ENCODE data around the gene TTC12. TPM values are rescaled to one million over a fixed set of nuclear protein-coding genes. Genes with fewer than 3 reads are reported as not detected.

Gene TTC12
- total RNA-seq, 1 experiment from 2014 or later, result 24.3 TPM

- no peak for DNase-seq (ENCODE audit: low read depth, low spot score)
- H3K27ac ChIP-seq (ENCODE audit: low read length), result no peak overlapping the region
- BruUV-seq (replicated peaks), result no TSS peak
- H3K27me3 ChIP-seq (ENCODE audit: control insufficient read depth, insufficient read depth, low read length), result no peaks in the 10 kb centered on the region
- ChIA-PET CTCF (no interaction called here), POLR2A (no interaction called here)
- in situ Hi-C loops (cut with HindIII; ENCODE audit: low pct_unique_long_range_greater_than_20kb, low sequenced_read_pairs), result no loop called here
- no peaks in the 10 kb centered on the region for H3K9me3 ChIP-seq (ENCODE audit: control insufficient read depth, insufficient read depth, low read depth, low read length)
- no peaks in the 10 kb centered on the region for H3K4me1 ChIP-seq (ENCODE audit: control insufficient read depth, insufficient read depth, low read length)
- TF ChIP-seq TCF7L2 (IDR thresholded peaks at IDR 0.05; ENCODE audit: low read depth, low read length), result no peak
- TF ChIP-seq SIN3A (IDR thresholded peaks at IDR 0.05; ENCODE audit: borderline replicate concordance, insufficient read depth, low read depth, low read length), result no peak
- no peak for TF ChIP-seq POLR2AphosphoS5 (IDR thresholded peaks at IDR 0.05; ENCODE audit: low read depth, low read length)
- TF ChIP-seq, protein P1, sequence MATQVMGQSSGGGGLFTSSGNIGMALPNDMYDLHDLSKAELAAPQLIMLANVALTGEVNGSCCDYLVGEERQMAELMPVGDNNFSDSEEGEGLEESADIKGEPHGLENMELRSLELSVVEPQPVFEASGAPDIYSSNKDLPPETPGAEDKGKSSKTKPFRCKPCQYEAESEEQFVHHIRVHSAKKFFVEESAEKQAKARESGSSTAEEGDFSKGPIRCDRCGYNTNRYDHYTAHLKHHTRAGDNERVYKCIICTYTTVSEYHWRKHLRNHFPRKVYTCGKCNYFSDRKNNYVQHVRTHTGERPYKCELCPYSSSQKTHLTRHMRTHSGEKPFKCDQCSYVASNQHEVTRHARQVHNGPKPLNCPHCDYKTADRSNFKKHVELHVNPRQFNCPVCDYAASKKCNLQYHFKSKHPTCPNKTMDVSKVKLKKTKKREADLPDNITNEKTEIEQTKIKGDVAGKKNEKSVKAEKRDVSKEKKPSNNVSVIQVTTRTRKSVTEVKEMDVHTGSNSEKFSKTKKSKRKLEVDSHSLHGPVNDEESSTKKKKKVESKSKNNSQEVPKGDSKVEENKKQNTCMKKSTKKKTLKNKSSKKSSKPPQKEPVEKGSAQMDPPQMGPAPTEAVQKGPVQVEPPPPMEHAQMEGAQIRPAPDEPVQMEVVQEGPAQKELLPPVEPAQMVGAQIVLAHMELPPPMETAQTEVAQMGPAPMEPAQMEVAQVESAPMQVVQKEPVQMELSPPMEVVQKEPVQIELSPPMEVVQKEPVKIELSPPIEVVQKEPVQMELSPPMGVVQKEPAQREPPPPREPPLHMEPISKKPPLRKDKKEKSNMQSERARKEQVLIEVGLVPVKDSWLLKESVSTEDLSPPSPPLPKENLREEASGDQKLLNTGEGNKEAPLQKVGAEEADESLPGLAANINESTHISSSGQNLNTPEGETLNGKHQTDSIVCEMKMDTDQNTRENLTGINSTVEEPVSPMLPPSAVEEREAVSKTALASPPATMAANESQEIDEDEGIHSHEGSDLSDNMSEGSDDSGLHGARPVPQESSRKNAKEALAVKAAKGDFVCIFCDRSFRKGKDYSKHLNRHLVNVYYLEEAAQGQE (IDR thresholded peaks at IDR 0.05; ENCODE audit: insufficient read depth in 1 of 2, low read depth in 2 of 2, low read length in 1 of 2), result no peak
- TF ChIP-seq, protein P2, sequence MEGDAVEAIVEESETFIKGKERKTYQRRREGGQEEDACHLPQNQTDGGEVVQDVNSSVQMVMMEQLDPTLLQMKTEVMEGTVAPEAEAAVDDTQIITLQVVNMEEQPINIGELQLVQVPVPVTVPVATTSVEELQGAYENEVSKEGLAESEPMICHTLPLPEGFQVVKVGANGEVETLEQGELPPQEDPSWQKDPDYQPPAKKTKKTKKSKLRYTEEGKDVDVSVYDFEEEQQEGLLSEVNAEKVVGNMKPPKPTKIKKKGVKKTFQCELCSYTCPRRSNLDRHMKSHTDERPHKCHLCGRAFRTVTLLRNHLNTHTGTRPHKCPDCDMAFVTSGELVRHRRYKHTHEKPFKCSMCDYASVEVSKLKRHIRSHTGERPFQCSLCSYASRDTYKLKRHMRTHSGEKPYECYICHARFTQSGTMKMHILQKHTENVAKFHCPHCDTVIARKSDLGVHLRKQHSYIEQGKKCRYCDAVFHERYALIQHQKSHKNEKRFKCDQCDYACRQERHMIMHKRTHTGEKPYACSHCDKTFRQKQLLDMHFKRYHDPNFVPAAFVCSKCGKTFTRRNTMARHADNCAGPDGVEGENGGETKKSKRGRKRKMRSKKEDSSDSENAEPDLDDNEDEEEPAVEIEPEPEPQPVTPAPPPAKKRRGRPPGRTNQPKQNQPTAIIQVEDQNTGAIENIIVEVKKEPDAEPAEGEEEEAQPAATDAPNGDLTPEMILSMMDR (IDR thresholded peaks at IDR 0.05), result no peak
- H3K4me3 ChIP-seq (ENCODE audit: low read depth in 2 of 2, low read length in 2 of 2), result no peak overlapping the region
- H3K36me3 ChIP-seq (ENCODE audit: control insufficient read depth, insufficient read depth, low read length), result no peaks in the 10 kb centered on the region
- intact Hi-C loops (cut with micrococcal nuclease; ENCODE audit: unreplicated experiment), result no loop called here
- no peak for ATAC-seq
Measured at GRCh38 chr11:113334183-113334582, 19.8 kb downstream of the TTC12 start.

DNA sequence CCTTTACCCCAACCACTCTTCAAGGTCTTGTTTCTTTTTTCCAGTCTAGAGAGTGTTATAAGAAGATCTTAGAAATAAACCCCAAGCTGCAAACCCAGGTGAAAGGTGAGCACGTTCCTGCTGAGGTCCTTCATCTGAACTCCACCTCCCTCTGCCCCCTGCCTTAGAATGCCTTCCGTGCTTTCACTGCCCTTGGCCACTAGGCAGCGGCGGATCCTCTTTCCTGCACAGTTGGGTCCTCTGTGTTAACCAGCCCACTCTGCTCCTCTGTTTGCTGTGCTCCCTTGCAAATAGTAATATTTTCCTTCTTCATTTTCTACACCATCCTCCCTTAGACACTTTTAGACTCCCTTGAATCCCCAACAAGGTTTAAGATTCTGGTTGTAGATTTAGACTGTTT is 24.3 kb downstream of the TTC12 start:
- Histone ChIP-seq H3K27me3 (ENCODE audit: control insufficient read depth, insufficient read depth, low read length) (no peaks in the 10 kb centered on the region), H3K9me3 (ENCODE audit: control insufficient read depth, insufficient read depth, low read depth, low read length) (no peaks in the 10 kb centered on the region), H3K36me3 (ENCODE audit: control insufficient read depth, insufficient read depth, low read length) (no peaks in the 10 kb centered on the region), H3K27ac (ENCODE audit: low read length) (no peak overlapping the region), H3K4me1 (ENCODE audit: control insufficient read depth, insufficient read depth, low read length) (no peaks in the 10 kb centered on the region), H3K4me3 (ENCODE audit: low read depth in 2 of 2, low read length in 2 of 2) (no peak overlapping the region)
- in situ Hi-C loops (cut with HindIII; ENCODE audit: low pct_unique_long_range_greater_than_20kb, low sequenced_read_pairs) (no loop called here), intact Hi-C loops (cut with micrococcal nuclease; ENCODE audit: unreplicated experiment) (no loop called here)
- ChIA-PET POLR2A (no interaction called here), CTCF (no interaction called here)
- no TSS peak for BruUV-seq (replicated peaks)
- ATAC-seq, result no peak
- no peak for DNase-seq (ENCODE audit: low read depth, low spot score)
- no peak for TF ChIP-seq TCF7L2 (IDR thresholded peaks at IDR 0.05; ENCODE audit: low read depth, low read length)

GRCh38 chr11:113339929-113340589 is 25.7 kb downstream of the TTC12 start:
- ChIA-PET POLR2A (no interaction called here), CTCF (no interaction called here)
- TF ChIP-seq SIN3A (IDR thresholded peaks at IDR 0.05; ENCODE audit: borderline replicate concordance, insufficient read depth, low read depth, low read length), result no peak
- TF ChIP-seq TCF7L2 (IDR thresholded peaks at IDR 0.05; ENCODE audit: low read depth, low read length), result no peak
- TF ChIP-seq, protein P2 (IDR thresholded peaks at IDR 0.05), result no peak
- TF ChIP-seq, protein P1 (IDR thresholded peaks at IDR 0.05; ENCODE audit: insufficient read depth in 1 of 2, low read depth in 2 of 2, low read length in 1 of 2), result no peak
- no peak for TF ChIP-seq POLR2AphosphoS5 (IDR thresholded peaks at IDR 0.05; ENCODE audit: low read depth, low read length)
- DNase-seq (ENCODE audit: low read depth, low spot score) (no peak), ATAC-seq (no peak)
- Histone ChIP-seq H3K36me3 (ENCODE audit: control insufficient read depth, insufficient read depth, low read length) (no peaks in the 10 kb centered on the region), H3K4me1 (ENCODE audit: control insufficient read depth, insufficient read depth, low read length) (no peaks in the 10 kb centered on the region), H3K9me3 (ENCODE audit: control insufficient read depth, insufficient read depth, low read depth, low read length) (no peaks in the 10 kb centered on the region), H3K27ac (ENCODE audit: low read length) (no peak overlapping the region), H3K27me3 (ENCODE audit: control insufficient read depth, insufficient read depth, low read length) (no peaks in the 10 kb centered on the region), H3K4me3 (ENCODE audit: low read depth in 2 of 2, low read length in 2 of 2) (no peak overlapping the region)
- intact Hi-C loops (cut with micrococcal nuclease; ENCODE audit: unreplicated experiment), result no loop called here
- BruUV-seq (replicated peaks), result no TSS peak
- in situ Hi-C loops (cut with HindIII; ENCODE audit: low pct_unique_long_range_greater_than_20kb, low sequenced_read_pairs), result no loop called here
